NCI-H1105 treated with DMSO at 0.1 percent for 48 hours (cell line): Measurements from ENCODE around the gene TMEM273.

Source experiments
- DNase-seq: peaks from one replicate; lab custom pipeline; 2025; lab: John Stamatoyannopoulos, UW

TMEM273 gene

GRCh38 chr10:49115015-49115795 is 73.0 kb downstream of the TMEM273 start, which contains the start of gene VSTM4:
Gene VSTM4 (minus strand): TSS chr10:49115522. CDS start chr10:49115485, 37 bp downstream.
- DNase-seq, result no peak

DNA sequence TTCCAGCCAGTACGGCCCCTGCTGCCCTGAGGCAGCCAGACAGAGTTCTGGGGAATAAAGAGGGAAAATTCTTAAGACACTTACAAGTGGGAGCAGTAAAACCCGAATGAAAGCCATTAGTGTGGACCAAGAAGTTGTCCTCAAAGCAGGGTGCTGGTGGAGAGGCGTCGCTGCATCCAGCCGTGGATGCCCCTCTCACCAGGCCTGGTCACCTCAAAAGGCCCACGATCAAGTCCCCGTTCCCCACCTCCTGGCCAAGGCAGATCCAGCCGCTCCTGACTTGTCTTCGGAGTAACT is 73.5 kb downstream of the TMEM273 start:
- no peak for DNase-seq

DNA sequence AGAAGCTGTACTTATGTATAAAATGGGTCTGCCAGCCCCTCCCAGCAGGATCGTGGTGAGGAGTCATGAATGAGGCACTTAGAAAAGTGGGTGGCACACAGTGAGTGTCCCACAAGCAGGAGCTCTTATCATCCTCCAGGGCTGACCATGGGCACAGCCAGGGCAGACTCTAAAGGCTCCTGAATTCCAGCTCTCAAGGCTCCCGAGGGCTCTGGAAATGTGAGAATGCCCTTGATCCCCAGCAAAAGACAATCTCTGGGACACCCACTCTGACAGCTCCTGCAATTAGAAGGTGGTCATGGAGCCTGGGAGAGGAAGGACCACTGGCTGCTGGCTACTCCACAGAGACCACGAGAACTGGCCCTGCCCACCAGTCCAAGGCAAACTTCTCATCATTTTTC is 74.5 kb downstream of the TMEM273 start:
- no peak for DNase-seq

DNA sequence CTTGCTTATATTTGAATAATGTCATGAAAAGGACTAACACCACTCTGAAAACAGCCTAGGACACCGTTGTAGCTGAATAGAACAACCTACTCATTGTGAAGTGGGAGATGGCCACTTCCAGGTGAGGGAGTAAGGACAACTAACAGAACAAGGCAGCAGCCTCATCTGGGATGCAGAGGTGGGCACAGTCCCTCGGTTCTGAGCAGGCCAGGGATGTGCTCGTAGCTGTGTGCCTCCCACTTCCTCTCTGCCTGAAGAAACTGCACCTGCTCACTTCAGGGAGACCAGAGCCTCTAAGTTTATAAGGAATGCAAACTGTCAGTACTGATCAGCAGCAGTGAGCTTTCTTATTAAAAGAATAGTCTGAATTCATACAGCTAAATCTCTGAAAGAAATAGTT is 75.3 kb downstream of the TMEM273 start:
- no peak for DNase-seq

DNA sequence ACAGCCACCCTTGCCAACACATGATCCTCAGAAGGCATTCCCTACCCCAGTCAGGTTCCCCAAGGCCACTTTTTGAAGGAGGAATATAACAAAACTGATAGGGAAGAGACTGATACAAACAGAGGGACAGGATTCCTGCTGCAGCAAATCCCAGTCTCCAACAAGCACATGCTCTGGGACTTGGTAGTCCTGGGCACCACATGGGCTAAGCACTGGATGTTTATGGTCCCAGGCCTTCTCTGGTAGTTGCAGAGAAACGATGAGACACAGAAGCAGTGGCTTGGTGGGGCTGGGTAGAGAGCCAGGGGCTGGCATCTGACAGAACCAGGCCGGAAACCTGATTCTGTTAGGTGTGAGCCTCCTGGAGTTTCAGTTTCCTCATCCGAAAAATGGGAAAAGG is 76.1 kb downstream of the TMEM273 start:
- DNase-seq, result no peak

DNA sequence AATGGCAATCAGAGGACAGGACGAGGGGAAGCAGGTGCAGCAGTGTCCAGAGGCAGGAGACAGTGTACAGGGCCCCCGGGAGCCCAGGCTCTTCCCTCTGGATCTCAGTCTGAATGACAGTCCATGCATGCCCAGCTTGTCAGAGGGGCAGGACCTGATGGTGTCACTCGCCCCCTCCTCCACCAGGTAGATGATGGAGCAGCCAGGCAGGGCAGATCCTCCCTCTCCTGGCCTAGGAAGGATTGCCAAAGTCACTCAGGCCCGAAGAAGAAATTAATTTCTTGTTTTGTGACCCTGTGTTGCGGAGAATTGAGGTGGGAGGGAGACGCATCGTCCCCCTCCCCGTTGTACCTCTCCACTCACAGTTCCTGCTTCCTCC is 76.9 kb downstream of the TMEM273 start:
- no peak for DNase-seq

- no peak for DNase-seq
These were observed 77.4 kb downstream of the TMEM273 start for GRCh38 chr10:49110684-49111319.

GRCh38 chr10:49109669-49110340 is 78.4 kb downstream of the TMEM273 start:
- DNase-seq, result no peak

GRCh38 chr10:49108656-49109055 is 79.5 kb downstream of the TMEM273 start:
- DNase-seq, result no peak

DNA sequence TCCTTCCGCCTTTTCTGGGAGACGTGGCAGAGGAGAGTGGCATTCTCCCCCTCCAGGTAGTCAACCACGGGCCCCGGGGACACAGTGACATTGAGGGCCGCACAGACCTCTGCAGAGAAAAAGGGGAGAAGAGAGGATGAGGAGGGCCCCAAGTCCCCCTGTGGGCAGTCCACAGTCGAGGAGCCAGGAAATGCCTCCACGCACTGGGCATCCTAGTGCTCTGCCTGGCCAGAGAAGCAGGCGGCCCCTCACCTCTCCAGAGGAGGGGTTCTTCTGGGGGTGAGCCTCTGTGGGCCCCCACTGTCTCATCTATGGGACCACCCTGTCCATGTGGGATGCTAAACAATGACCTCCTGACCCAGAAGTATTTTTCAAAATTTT is 80.3 kb downstream of the TMEM273 start:
- DNase-seq, result no peak

GRCh38 chr10:49107111-49107886 is 80.9 kb downstream of the TMEM273 start:
- DNase-seq, result no peak

- DNase-seq, result no peak
These were observed 81.7 kb downstream of the TMEM273 start for GRCh38 chr10:49106451-49106850.

DNA sequence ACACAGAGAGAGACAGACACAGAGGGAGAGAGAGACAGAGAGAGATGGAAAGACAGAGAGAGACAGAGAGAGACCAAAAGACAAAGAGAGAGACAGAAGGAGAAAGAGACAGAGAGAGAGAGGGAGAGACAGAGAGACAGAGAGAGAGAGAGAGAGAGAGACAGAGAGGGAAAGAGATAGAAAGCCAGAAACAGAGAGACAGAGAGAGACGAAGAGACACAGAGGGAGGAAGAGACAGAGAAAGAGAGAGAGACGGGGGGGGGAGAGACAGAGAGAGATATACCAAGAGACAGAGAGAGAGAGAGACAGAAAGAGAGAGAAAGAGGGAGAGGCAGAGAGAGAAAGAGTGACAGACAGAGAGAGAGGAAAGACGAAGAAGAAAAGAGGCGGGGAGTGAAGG is 83.1 kb downstream of the TMEM273 start:
- DNase-seq, result no peak
